Activated CD8-positive, alpha-beta T cell treated with anti-CD3 and anti-CD28 coated beads for 36 hours (primary cell): ENCODE measurements around the gene CMSS1. TPM values are rescaled to one million over a fixed set of nuclear protein-coding genes. Genes with fewer than 3 reads are reported as not detected.
"Not testable (repeated sequence)": the region's sequence is repeated elsewhere in the genome, so short reads cannot be mapped to it uniquely, and the experiment has no call there.

Source experiments
- ATAC-seq: fragments of 200-7000 bp; cut with Tn5 transposase; one replicate; pipeline ENCODE4 v1.10.0; 2021; ENCODE audit warnings: mild to moderate bottlenecking, moderate library complexity
- CTCF ChIA-PET: fragments of 350-600 bp; sonication (Branson Sonifier 250); formaldehyde crosslinking; loops from one replicate; lab custom pipeline; 2021; ENCODE audit warnings: antibody characterized with exemption; lab: Charles Lee
- POLR2A ChIA-PET: fragments of 350-600 bp; sonication (Branson Sonifier 250); formaldehyde crosslinking; loops from one replicate; lab custom pipeline; 2021; ENCODE audit warnings: antibody characterized with exemption; lab: Charles Lee
- DNase-seq: peaks from one replicate; pipeline ENCODE4 v3.0.0-alpha.2; 2020
- H3K27ac Mint-ChIP-seq: one replicate; pipeline ENCODE4 v1.8.0; 2021; ENCODE audit warnings: mild to moderate bottlenecking, mixed read lengths
- H3K27me3 Mint-ChIP-seq: one replicate; pipeline ENCODE4 v1.8.0; 2021; ENCODE audit warnings: mixed read lengths
- H3K36me3 Mint-ChIP-seq: one replicate; pipeline ENCODE4 v1.8.0; 2021; ENCODE audit warnings: low read depth, mixed read lengths
- H3K4me1 Mint-ChIP-seq: one replicate; pipeline ENCODE4 v1.8.0; 2021; ENCODE audit warnings: low read depth, mixed read lengths
- H3K4me3 Mint-ChIP-seq: one replicate; pipeline ENCODE4 v1.8.0; 2021; ENCODE audit warnings: mild to moderate bottlenecking, moderate library complexity, mixed read lengths
- H3K9me3 Mint-ChIP-seq: one replicate; pipeline ENCODE4 v1.8.0; 2021; ENCODE audit warnings: mixed read lengths
- CTCF ChIP-seq: fragments of 200-600 bp; IDR thresholded peaks from one replicate; pipeline ENCODE4 v1.8.0; 2022; ENCODE audit warnings: antibody characterized with exemption, mild to moderate bottlenecking
- intact Hi-C: fragments of 100-400 bp; cut with micrococcal nuclease; formaldehyde crosslinking; loops from one replicate; pipeline ENCODE4 v1.10.0; 2022
- microRNA-seq: library from miRNA; unstranded; fragments of <30 nt; microRNA quantifications from one replicate; pipeline ENCODE4 v1.2.0, GENCODE V29; 2022; ENCODE audit warnings: borderline microRNAs expressed, borderline replicate concordance
- total RNA-seq, 2 experiments: library from RNA; stranded (reverse); gene quantifications; one replicate each; pipeline ENCODE4 v1.2.3, GENCODE V29; 2021

CMSS1 gene
- total RNA-seq, 2 experiments from 2014 or later, result 93.9 to 110 TPM

GRCh38 chr3:100227511-100227921, 409.9 kb downstream of the CMSS1 start:
- Mint-ChIP-seq H3K27me3 (peaks cover 4% of the 10 kb centered on the region), H3K4me1 (no peaks in the 10 kb centered on the region), H3K36me3 (no peaks in the 10 kb centered on the region), H3K27ac (no peak overlapping the region), H3K4me3 (no peak overlapping the region), H3K9me3 (no peaks in the 10 kb centered on the region)
- intact Hi-C loops, result no loop called here
- TF ChIP-seq CTCF, result no peak
- POLR2A ChIA-PET, result no interaction called here
- CTCF ChIA-PET, result no interaction called here
- ATAC-seq, result no peak
- DNase-seq, result no peak

GRCh38 chr3:100228247-100228646, 410.6 kb downstream of the CMSS1 start:
- Mint-ChIP-seq H3K4me1 (no peaks in the 10 kb centered on the region), H3K27me3 (peaks cover 3% of the 10 kb centered on the region), H3K9me3 (no peaks in the 10 kb centered on the region), H3K4me3 (no peak overlapping the region), H3K36me3 (no peaks in the 10 kb centered on the region), H3K27ac (no peak overlapping the region)
- ChIA-PET CTCF (no interaction called here), POLR2A (interaction anchor here (1.4 kb wide), 1 partner anchor 17 kb away, joined by 4 read pairs; no protein-coding TSS in a partner anchor)
- intact Hi-C loops, result no loop called here
- TF ChIP-seq CTCF, result no peak
- ATAC-seq (no peak), DNase-seq (no peak)

GRCh38 chr3:100229188-100229587, 411.5 kb downstream of the CMSS1 start:
- ATAC-seq, H3K9me3 Mint-ChIP-seq, H3K4me3 Mint-ChIP-seq, intact Hi-C loops, H3K27ac Mint-ChIP-seq, H3K27me3 Mint-ChIP-seq, H3K4me1 Mint-ChIP-seq, CTCF ChIA-PET, H3K36me3 Mint-ChIP-seq, DNase-seq: not testable (repeated sequence)
- POLR2A ChIA-PET, result interaction anchor here (1.4 kb wide), 1 partner anchor 18 kb away, joined by 4 read pairs; no protein-coding TSS in a partner anchor

- TF ChIP-seq CTCF, result no peak
- DNase-seq, result no peak
- POLR2A ChIA-PET, result no interaction called here
- H3K4me3 Mint-ChIP-seq, result no peak overlapping the region
- no peaks in the 10 kb centered on the region for H3K36me3 Mint-ChIP-seq
- no peaks in the 10 kb centered on the region for H3K4me1 Mint-ChIP-seq
- peaks cover 4% of the 10 kb centered on the region for H3K27me3 Mint-ChIP-seq
- no peak overlapping the region for H3K27ac Mint-ChIP-seq
- ATAC-seq, result no peak
- H3K9me3 Mint-ChIP-seq, result no peaks in the 10 kb centered on the region
- intact Hi-C loops, result no loop called here
- CTCF ChIA-PET, result interaction anchor here (1.2 to 1.8 kb wide), 2 partner anchors 23 to 162 kb away, joined by 3 to 5 read pairs; no protein-coding TSS in a partner anchor
Observed at GRCh38 chr3:100230710-100231109, 413.0 kb downstream of the CMSS1 start.

Small RNA genes lying within 50 kb of the gene (microRNA-seq; reads per million reads assigned to microRNA genes)
- not detected for gene MIR3921

Other genes with a start within 250 kb of the CMSS1 start
- not detected for gene COL8A1, start 179.3 kb upstream of the CMSS1 start, total RNA-seq